ENCODE results near the gene DACT2.
"Not testable (repeated sequence)": the region's sequence is repeated elsewhere in the genome, so short reads cannot be mapped to it uniquely, and the experiment has no call there.

Gene DACT2

GRCh38 chr6:168282985-168283685 is 36.4 kb downstream of the DACT2 start:
- DNase-seq (ENCODE audit: low spot score) = no peak

DNA sequence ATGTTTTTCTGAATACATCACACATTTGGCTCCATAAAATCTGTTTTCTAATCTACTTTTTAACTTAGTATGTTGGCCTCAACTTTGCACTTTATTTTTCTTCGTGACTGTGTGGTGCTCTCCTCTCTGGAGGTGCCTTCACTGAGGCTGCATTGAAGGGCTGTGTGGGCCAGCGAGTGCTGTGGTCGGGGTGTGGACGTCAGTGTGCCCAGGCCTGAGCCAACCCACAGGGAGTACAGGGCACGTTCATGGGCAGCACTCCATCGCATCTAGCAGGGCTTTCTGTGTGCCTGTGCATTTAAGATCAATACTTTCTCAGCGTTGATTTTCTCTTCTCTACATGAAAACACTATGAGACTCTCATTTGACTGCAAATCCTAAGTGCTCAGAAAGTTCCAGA is 37.8 kb downstream of the DACT2 start:
- no peak for DNase-seq (ENCODE audit: low spot score)

DNA sequence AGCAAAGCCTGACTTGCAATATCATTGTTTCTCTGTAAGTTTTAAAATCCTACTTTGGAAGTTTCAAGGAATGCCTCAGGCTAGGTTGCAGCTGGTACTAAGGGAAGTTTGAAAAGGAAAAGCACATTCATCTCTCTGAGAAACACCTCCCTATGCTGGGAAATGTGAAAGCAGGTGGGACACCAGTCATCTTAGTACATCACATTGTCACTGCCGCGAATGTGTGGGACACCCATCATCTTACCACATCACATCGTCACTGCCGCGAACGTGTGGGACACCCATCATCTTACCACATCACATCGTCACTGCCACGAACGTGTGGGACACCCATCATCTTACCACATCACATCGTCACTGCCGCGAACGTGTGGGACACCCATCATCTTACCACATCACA is 38.3 kb downstream of the DACT2 start:
- not testable (repeated sequence) for DNase-seq (ENCODE audit: low spot score)

DNA sequence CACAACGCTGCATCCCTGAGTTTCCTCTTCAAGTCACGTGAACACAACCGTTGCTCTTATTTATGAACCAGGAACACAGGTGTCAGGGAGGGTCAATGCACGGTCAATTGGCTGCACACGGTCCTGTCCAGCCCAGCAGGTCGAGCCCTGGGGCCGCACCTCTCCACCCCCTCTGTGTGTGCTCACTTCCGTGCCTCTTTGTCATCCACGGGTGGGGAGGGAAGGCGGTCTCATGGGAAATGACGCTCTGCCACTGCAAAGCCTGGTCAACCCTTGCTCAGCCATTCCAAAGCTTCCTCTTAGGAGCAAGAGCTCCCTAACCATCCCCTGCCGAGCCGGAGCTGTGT is 38.7 kb downstream of the DACT2 start:
- DNase-seq (ENCODE audit: low spot score) = no peak

GRCh38 chr6:168280020-168280898 is 39.3 kb downstream of the DACT2 start:
- DNase-seq (ENCODE audit: low spot score) = no peak

GRCh38 chr6:168279403-168279935 is 40.1 kb downstream of the DACT2 start:
- no peak for DNase-seq (ENCODE audit: low spot score)

- DNase-seq (ENCODE audit: low spot score) = no peak
Measured at GRCh38 chr6:168278904-168279303, 40.7 kb downstream of the DACT2 start.

GRCh38 chr6:168277274-168277669 is 42.3 kb downstream of the DACT2 start:
- DNase-seq (ENCODE audit: low spot score) = no peak

DNA sequence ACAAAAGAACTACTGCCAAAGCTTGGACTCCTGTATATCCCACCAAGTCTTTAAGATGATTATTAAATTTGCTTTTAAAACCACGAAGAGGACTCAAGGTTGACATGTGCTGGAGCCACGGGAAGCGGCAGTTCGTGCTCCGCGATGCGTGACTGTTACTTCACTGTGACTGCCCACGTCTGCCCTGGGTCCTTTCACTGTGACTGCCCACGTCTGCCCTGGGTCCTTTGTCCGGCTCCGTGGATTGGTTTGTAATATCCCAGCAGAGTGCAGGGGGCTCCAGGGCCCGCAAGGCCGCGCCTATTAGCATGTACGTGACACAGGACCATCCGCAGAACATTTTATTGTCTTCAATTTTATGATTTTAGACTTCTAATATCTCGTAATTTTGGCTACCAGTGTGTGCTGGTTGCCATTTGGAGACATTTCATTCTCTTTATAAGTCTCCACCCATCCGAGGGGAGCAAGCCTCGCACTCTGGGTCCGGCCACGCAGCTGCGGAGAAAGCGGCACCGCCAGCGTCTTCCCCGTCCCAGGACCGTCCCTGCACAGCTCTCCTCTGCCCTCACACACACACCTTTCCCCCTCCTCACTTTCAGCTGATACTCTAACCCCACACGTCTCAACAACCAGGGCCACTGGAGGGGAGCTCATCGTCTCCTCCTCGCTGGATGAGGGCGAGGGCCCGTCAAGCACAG is 42.9 kb downstream of the DACT2 start:
- no peak for DNase-seq (ENCODE audit: low spot score)

- DNase-seq (ENCODE audit: low spot score) = no peak
Measured at GRCh38 chr6:168275168-168275567, 44.4 kb downstream of the DACT2 start.

- DNase-seq (ENCODE audit: low spot score) = peak; percentile 76
Measured at GRCh38 chr6:168274037-168274952, 45.3 kb downstream of the DACT2 start.

DNA sequence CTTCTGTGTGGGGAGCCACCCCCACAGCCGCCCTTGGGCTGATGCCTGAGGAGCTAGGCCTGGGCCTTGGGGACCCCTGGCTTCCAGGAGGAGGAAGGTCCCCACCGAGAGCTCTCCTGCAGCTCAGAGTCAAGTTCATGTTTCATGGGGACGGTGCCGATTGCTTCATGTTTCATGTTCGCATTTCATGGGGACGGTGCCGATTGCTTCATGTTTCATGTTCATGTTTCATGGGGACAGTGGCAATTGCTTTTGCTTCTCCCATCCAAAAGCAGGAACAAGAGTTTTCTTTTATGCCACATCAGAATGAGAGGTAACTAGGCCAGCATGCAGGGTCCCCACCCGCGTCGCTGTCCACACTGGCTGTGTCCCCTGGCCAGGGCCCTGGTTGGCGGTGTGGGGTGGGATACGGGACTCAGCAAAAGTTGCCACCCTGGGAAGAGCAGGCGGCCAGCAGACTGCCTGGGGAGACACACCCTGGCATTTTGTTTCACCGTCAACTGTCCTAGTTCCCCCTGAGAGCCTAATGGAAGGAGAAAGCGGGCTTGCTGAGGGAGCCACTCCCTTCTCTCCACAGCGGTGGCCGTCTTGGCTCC is 46.0 kb downstream of the DACT2 start:
- DNase-seq (ENCODE audit: low spot score) = no peak

GRCh38 chr6:168272415-168273325 is 46.9 kb downstream of the DACT2 start:
- no peak for DNase-seq (ENCODE audit: low spot score)

GRCh38 chr6:168270274-168271172 is 49.1 kb downstream of the DACT2 start:
- no peak for DNase-seq (ENCODE audit: low spot score)

DNA sequence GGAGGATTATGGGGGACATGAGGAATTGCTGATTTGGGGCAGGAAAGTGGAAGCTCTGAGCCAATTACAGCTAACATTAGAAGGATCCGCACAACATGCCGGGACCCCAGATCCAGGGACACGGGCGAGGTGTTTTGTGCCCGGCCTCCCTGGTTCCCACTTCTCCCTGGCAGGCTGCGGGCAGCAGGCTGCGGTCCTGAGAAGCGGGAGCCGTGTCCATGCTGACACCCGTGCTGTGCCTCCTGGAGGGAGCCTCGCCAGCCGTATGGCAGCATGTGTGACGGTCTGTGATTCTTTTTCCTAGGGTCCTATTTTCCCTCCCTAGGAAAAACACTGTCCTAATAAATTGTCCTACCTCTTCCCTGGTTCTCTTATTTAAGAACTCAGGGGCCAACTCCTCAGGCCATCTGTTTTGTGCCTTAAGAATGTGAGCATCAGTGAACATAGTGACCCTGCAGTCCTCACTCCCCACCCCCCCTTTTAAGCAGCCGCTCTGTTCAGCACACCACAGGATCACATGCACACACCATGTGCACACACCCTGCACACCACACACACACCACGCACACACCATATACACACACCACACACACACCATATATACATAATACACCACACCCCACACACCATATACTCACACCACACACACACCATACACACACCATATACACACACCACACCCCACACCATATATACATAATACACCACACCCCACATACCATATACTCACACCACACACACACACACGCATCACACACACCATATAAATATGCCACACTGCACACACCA is 49.9 kb downstream of the DACT2 start:
- DNase-seq (ENCODE audit: low spot score) = no peak

DNA sequence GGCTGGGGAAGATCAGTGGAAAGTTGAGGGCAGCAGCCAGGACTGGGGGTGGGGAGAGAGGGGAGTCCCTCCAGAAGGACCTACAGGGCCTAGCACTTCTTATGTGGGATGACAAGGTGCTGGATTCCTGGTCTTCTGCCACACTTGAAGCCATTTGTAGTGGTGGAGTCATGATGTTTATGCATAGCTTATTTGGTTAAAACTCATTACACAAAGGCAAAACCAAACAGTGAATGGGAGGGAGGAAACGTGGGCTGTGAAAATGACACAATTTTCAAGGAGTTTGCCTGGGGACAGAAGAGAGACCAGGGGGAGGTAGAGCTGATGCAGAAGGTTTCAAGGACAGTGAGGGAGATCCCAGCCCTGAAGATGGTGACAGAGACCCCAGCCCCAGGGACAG is 50.8 kb downstream of the DACT2 start:
- DNase-seq (ENCODE audit: low spot score) = no peak

DNA sequence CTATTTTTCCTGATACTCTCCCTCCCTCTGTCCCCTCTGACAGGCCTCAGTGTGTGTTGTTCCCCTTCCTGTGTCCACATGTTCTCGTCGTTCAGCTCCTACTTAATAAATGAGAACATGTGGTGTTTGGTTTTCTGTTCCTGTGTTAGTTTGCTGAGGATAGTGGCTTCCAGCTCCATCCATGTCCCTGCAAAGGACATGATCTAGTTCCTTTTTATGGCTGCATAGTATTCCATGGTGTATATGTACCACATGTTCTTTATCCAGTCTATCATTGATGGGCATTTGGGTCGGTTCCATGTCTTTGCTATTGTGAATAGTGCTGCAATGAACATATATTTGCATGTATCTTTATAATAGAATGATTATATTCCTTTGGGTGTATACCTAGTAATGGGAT is 51.8 kb downstream of the DACT2 start:
- not testable (repeated sequence) for DNase-seq (ENCODE audit: low spot score)
